DOHH2 (cell line): ENCODE results near the gene CARM1.
A peak's percentile ranks its signal among the peaks of the same experiment; 100 is the strongest.
"Not testable (repeated sequence)": the region's sequence is repeated elsewhere in the genome, so short reads cannot be mapped to it uniquely, and the experiment has no call there.

Experiments
- H3F3A ChIP-seq: fragments of 200-600 bp; sonication (generic), shearing (Covaris generic); 2 replicates; pipeline ENCODE4 v1.6.0; 2016; ENCODE audit warnings: antibody characterized with exemption, mild to moderate bottlenecking; ENCODE audit not compliant: control insufficient read depth, insufficient read depth
- H3K27ac ChIP-seq: fragments of 200-600 bp; sonication (generic); 2 replicates; pipeline ENCODE4 v1.5.1; 2014; ENCODE audit warnings: low read depth, mild to moderate bottlenecking, low read length, moderate library complexity
- H3K27me3 ChIP-seq: fragments of 200-600 bp; sonication (generic); 2 replicates; pipeline ENCODE4 v1.6.1; 2014; ENCODE audit warnings: mild to moderate bottlenecking, low read length, mixed read lengths; ENCODE audit not compliant: control insufficient read depth
- H3K36me3 ChIP-seq: fragments of 200-600 bp; sonication (generic); 2 replicates; pipeline ENCODE4 v1.6.1; 2014; ENCODE audit warnings: mild to moderate bottlenecking, low read length, moderate library complexity, mixed read lengths; ENCODE audit not compliant: control insufficient read depth
- H3K4me1 ChIP-seq: fragments of 200-600 bp; sonication (generic); 2 replicates; pipeline ENCODE4 v1.6.1; 2014; ENCODE audit warnings: mild to moderate bottlenecking, low read length, mixed read lengths; ENCODE audit not compliant: control insufficient read depth
- H3K4me2 ChIP-seq: fragments of 200-600 bp; sonication (generic); 2 replicates; pipeline ENCODE4 v1.6.0; 2014; ENCODE audit warnings: mild to moderate bottlenecking, low read length, moderate library complexity
- H3K4me3 ChIP-seq: fragments of 200-600 bp; sonication (generic); 2 replicates; pipeline ENCODE4 v1.5.1; 2014; ENCODE audit warnings: mild to moderate bottlenecking, low read length, mixed read lengths
- H3K79me2 ChIP-seq: fragments of 200-600 bp; sonication (generic); 2 replicates; pipeline ENCODE4 v1.6.1; 2014; ENCODE audit warnings: mild to moderate bottlenecking, low read length, mixed read lengths; ENCODE audit not compliant: control insufficient read depth
- H3K9me2 ChIP-seq: fragments of 200-600 bp; sonication (generic); replicated peaks from 2 replicates; pipeline ENCODE4 v1.6.1; 2014; ENCODE audit warnings: mild to moderate bottlenecking, low read length, mixed read lengths; ENCODE audit not compliant: control insufficient read depth
- H3K9me3 ChIP-seq: fragments of 200-600 bp; sonication (generic); 2 replicates; pipeline ENCODE4 v1.6.1; 2014; ENCODE audit warnings: antibody characterized with exemption, low read length, mixed read lengths; ENCODE audit not compliant: control insufficient read depth, insufficient read depth
- H4K20me1 ChIP-seq: fragments of 200-600 bp; sonication (generic); 2 replicates; pipeline ENCODE4 v1.6.0; 2014; ENCODE audit warnings: low read depth, mild to moderate bottlenecking, antibody characterized with exemption, low read length, moderate library complexity; ENCODE audit not compliant: control insufficient read depth, insufficient read depth
- CTCF ChIP-seq: fragments of 200-600 bp; sonication (generic); IDR thresholded peaks from one replicate; pipeline ENCODE4 v1.5.1; 2014; ENCODE audit warnings: antibody characterized with exemption, mild to moderate bottlenecking, low read depth, low read length; ENCODE audit not compliant: poor library complexity, severe bottlenecking
- EZH2phosphoT487 ChIP-seq: fragments of 200-600 bp; sonication (generic); IDR thresholded peaks from 2 replicates; pipeline ENCODE4 v1.6.1; 2017; ENCODE audit warnings: borderline replicate concordance, mild to moderate bottlenecking, antibody characterized with exemption, low read length, moderate library complexity, mixed read lengths

The CARM1 gene

GRCh38 chr19:10835089-10835753 lies 36.1 kb upstream of the CARM1 start:
- Histone ChIP-seq H3F3A (peaks cover 8% of the 10 kb centered on the region), H3K27ac (no peak overlapping the region), H3K4me2 (peak overlapping the region; percentile 46), H3K27me3 (no peaks in the 10 kb centered on the region), H3K4me1 (peaks cover 30% of the 10 kb centered on the region), H3K36me3 (peaks cover 29% of the 10 kb centered on the region), H3K9me2 (no peaks in the 10 kb centered on the region), H3K79me2 (no peaks in the 10 kb centered on the region), H4K20me1 (peaks cover 5% of the 10 kb centered on the region; the same call in 1 of the 2 replicates), H3K4me3 (peak overlapping the region; percentile 46), H3K9me3 (peaks cover 7% of the 10 kb centered on the region)
- TF ChIP-seq EZH2phosphoT487 (no peak), CTCF (no peak)

GRCh38 chr19:10835754-10836478 lies 35.4 kb upstream of the CARM1 start, which contains the start of gene TMED1:
Gene TMED1, minus strand, starts transcription at chr19:10836212. Its CDS starts 21 bp downstream, at chr19:10836191.
- peaks cover 8% of the 10 kb centered on the region for H3F3A ChIP-seq
- peaks cover 7% of the 10 kb centered on the region for H3K9me3 ChIP-seq
- peaks cover 5% of the 10 kb centered on the region; the same call in 1 of the 2 replicates for H4K20me1 ChIP-seq
- peak within 1 kb of the TSS; percentile 96 for H3K4me2 ChIP-seq
- no peaks in the 10 kb centered on the region for H3K79me2 ChIP-seq
- peaks cover 26% of the 10 kb centered on the region for H3K36me3 ChIP-seq
- H3K4me1 ChIP-seq, result peaks cover 30% of the 10 kb centered on the region
- H3K9me2 ChIP-seq, result no peaks in the 10 kb centered on the region
- peak within 1 kb of the TSS; percentile 88 for H3K27ac ChIP-seq
- no peaks in the 10 kb centered on the region for H3K27me3 ChIP-seq
- peak within 1 kb of the TSS; percentile 95 for H3K4me3 ChIP-seq
- TF ChIP-seq EZH2phosphoT487 (no peak), CTCF (peak; percentile 14)

- Histone ChIP-seq H3K36me3 (peaks cover 26% of the 10 kb centered on the region), H3F3A (peaks cover 8% of the 10 kb centered on the region), H3K4me1 (peaks cover 30% of the 10 kb centered on the region), H3K9me2 (no peaks in the 10 kb centered on the region), H3K27me3 (no peaks in the 10 kb centered on the region), H4K20me1 (peaks cover 5% of the 10 kb centered on the region; the same call in 1 of the 2 replicates), H3K27ac (peak overlapping the region; percentile 88), H3K4me2 (peak overlapping the region; percentile 96), H3K9me3 (peaks cover 7% of the 10 kb centered on the region), H3K4me3 (peak overlapping the region; percentile 95), H3K79me2 (no peaks in the 10 kb centered on the region)
- no peak for TF ChIP-seq EZH2phosphoT487
- TF ChIP-seq CTCF, result no peak
Measured at GRCh38 chr19:10836479-10837330, 34.6 kb upstream of the CARM1 start.

- not testable (repeated sequence) for H4K20me1 ChIP-seq, H3K4me2 ChIP-seq, H3F3A ChIP-seq, H3K79me2 ChIP-seq, H3K27me3 ChIP-seq, H3K4me3 ChIP-seq, H3K9me2 ChIP-seq, H3K9me3 ChIP-seq, H3K27ac ChIP-seq
- Histone ChIP-seq H3K36me3 (peaks cover 17% of the 10 kb centered on the region), H3K4me1 (peaks cover 30% of the 10 kb centered on the region)
Measured at GRCh38 chr19:10837649-10838048, 33.7 kb upstream of the CARM1 start.
